GM19238 (cell line): Measurements from ENCODE around the gene COBL.

Source experiments
- DNase-seq: peaks from one replicate; pipeline ENCODE4 v3.0.0; 2011; ENCODE audit warnings: low spot score; ENCODE audit not compliant: insufficient read length

COBL gene

DNA sequence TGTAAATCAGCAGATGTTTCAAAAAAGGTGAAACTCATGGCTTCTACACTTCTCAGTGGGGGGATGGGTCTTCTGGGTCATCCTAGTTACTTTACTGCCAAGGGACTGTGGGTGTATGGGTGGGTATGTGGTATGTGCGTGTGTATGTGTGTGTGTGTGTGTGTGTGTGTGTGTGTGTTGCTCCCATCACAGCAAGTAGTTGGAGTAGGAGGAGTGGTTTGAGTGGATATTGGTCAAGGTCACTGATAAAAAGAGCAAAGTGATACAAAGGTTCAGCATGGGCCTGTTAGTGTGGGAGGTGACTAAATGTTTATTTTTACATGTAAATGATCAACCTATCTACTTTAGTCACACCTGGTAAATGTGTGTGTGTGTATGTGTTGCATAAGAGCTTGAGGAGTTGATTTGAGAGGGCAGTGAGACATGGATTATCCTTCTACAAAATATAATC, 11.8 kb upstream of the COBL start:
- no peak for DNase-seq

DNA sequence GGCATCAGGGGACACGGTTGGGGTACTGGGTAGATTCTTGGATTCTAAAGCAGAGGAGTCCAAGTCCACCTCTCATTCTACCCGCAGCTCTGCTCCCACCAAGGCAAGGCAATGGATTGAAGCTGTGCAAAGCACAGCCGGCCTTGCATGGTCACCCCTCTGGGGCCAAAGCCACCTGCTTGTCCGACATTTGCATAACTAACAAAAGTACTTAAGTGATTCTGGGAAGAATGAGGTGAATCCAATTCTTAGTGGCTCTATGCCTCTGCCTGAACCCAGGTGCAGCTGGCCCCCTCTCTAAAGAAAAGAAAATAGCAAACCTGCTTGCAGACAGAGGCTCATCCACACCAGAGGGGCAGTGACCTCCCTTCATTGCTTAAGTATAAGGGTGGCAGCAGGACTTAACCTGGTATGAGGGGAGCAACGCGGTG, 10.7 kb upstream of the COBL start:
- no peak for DNase-seq

DNA sequence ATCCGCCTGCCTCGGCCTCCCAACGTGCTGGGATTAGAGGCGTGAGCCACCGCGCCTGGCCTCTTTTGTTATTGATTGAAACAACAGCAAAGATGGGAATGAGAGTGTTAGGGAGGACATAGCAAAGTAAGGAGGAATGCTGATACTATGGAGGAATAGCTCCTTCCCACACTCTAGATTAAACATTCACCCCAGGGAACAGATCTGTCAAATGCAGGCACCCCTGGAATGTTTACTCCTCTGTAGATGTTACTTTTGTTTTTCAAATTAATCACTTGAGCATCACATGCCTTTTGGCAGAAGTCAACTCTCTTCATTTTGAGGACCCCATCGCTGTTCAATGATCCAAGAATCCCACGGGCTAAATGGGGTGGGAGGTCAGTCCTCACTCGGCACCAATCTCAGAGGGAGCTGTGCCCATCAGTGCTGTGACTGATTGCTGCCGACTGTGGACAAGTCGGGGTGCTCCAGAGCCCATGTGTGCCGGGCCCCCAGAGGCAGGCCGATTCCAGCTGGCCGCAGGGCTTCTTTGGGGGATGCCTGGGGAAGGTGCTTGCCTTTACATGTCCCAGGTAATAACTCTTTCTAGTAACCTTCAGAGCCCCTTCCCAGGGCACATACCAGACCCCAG, 10.2 kb upstream of the COBL start:
- no peak for DNase-seq

DNA sequence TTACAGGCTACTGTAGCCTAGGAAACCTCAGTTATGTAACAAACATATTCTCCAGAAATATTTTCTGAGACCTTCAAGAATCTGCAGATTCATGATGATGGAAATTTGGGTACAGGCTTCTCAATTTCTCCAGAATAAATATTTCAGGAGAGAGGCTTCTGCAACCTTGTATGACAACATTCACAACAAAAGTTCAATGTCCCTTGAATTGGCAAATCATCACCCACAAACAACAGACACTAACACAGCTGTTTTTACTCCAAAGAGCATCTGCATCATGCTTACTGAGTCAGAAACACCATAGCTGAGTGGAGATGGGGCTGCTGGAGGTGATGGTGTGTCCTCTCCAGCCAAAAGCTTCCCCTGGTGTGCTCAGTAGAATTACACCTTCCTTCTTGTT, 9.3 kb upstream of the COBL start:
- no peak for DNase-seq

DNA sequence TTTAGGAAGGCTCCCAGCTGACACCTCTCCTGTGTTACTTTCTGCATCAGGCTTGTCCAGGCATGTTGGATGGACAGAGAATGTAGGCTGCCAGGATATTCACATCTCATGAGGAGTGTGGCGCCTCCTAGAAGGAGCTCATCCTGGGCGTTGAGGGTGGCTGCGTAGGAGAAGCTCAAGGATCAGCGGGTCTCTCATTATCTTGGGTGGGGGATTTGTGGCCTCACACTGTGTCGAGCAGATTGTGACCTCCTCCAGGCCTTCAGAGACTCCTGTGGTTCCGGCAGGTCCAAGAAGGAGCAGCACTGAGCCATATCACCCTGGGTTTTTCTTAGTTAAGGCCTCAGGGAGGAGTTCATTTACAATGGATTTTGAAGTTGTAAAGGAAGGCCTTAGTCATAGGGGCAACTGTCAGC, 8.7 kb upstream of the COBL start:
- no peak for DNase-seq

DNA sequence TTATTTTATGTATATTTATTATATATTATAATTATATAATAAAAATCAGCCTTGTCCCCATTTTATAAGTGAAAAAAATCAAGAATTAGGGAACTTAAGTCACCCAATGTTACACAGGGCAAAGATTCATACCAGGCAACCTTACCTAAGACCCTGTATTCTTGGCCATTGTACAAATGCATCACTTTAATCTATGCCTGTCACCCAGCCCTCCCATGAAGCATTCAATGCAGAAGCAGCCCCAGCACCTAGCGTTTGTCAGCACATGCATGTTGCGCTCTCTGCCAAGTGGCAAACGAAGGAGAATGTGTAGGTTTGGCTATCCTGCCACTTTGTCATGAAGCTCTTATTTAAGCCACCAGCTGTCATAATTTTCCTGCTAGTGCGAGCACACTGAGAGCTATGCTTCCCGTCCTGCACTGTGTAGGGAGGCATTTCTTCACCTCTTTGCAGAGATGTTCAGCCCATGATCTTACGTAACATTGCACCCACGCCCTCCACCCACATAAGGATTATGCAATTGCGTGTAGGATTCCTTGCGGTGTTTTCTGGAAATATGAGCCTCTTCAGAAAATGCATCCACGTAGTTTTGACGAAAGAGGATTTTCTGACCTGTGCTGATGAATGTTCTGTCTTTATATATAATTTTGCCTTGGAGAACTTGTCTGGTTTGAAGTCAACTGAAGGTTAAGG, 7.7 kb upstream of the COBL start:
- DNase-seq: no peak

DNA sequence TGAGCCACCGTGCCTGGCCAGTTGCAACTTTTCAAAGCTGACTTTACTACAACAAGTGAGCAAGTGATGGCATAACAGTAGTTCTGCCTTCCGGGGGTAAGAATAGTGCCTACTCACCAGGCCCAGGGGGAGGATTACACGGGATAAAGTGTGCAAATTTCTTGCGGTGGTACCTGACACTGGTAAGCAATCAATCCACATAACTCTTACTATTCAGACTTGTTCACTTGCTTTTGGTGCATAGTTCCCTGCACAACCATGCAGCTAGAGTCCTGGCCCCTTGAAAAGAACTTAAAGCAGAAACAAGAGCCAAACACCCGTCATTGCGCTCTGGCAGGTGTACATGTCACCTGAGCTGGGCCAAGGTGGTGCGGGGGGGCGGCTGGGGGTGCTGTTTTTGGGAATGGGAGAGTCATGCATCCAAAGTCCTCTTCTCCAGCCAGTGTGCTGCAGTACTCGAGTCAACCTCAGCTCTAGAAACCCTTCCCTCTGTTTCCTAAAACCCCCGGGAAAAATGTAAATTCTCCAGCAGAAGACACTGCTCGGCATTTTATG, 5.4 kb upstream of the COBL start:
- no peak for DNase-seq

DNA sequence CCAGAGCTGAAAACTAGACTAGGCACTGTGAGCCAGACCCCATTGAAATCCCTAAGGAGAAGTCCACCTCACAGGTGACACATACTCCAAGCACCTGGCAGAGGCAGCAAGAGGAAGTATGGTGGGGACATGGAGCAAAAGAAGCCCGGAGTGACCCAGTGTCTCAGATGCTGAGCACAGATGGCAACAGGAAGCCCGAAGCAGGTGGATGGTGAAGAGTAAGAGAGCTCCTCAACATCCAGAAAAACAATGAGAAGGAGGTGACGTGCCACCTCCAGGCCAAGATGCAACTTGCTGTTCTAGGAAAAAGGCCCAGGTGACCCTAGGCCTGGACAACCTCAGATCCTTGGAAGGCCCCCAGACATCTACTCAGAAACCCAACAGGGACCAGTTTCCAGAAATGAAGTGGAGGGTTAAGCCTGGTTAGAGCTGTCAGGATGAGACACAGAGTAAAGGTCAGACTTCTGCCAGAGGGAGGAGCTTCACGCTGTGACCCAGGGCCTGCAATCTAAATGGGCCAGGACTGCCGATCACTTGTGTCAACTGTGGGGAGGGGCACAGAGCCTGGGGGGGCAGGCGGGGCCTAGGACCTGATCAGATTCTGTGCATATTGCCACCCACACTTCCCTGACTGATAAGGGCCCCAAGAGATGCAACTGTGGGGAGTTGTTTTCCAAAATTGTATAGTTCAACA, 2.4 kb upstream of the COBL start:
- no peak for DNase-seq

DNA sequence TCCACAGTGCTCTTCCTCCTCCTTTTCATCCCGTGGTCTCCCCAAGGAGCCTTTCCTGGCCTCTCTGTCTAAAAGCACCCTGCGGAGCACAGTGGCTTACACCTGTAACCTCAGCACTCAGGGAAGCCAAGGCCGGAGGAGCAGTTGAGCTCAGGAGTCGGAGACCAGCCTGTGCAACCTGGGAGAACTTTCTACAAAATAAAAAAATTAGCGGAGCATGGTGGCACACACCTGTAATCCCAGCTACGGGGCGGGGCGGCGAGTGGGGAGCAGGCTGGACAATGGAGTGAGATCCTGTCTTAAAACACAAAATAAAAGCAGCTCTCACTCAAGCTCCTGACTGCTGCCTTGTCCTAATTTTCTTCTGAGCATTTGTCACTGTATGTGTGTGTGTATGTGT, 1.4 kb upstream of the COBL start:
- no peak for DNase-seq

DNA sequence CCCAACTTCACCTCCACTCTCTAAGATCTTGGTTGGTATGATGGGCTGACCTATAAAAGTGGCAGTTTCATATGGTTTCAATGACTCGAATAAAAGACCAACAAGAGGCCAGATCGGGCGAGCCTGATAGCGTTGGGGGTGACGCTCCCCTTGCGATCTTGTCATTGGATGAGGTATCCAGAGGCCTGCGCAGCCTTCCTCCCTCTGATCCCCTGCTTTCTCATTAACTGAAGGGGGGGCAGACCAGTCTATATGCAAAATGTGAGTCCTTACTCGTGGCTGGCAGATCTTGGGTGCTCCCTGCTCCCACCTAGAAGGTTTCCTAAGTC, 937 bp upstream of the COBL start:
- DNase-seq: no peak

DNA sequence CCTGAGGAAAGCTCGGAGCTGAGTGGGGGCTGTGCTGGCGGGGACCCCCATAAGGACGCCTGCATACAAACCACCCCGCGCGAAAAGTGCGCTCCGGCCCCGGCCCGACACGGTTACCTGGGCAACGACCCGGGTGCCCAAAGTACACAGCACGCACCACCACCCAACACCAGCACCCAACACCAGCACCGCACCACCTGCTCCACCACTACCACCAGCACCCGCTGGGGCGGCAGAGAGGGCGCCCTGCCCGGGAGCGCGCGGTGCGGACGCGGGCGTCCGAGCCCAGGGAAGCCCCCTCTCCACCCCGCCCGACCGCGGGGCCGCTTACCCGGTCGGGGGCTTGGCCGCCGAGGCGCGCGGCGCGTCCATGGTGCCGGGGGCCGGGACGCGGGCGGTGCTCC, 345 bp downstream of the COBL start:
- DNase-seq: no peak

DNA sequence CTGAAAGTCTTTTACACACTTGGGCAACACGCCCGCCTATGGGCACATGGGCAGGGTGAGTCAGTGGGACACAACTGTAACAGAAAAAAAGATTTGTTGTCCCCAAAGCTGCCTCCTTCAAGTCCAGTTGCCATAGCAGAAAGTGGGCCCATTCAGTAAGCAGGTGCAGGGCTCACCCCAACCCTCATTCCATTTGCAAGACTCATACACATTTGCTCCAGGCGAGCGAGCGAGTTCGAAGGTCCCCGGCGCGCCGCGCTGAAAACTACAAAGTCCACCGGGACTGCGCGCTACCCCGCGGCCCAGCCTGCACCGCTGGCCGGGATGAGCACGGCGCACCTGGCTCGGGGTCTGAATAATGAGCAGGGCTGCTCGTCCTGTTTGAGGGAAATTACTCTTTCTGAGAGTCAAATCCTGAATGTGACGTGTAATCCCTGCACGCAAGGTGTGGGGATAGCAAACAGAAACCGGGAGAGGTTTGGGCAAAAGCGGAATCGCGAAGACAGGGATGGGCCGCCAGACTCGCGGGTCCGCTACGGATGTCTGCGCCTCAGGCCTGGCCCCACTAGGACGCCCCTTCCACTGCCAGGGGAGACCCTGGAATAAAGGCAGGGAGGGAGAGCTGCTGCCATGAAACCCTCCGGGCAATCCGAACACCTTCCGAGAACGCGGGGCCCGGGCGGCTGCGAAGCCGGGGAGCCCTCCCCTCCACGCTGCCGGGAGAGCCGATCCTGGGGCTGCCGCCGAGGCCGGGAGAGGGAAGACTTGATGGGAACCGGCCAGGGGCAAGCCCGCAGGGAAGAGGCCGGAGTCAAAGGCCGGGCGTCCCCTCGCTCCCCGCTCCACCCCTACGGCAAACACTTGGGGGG, 982 bp downstream of the COBL start:
- no peak for DNase-seq

DNA sequence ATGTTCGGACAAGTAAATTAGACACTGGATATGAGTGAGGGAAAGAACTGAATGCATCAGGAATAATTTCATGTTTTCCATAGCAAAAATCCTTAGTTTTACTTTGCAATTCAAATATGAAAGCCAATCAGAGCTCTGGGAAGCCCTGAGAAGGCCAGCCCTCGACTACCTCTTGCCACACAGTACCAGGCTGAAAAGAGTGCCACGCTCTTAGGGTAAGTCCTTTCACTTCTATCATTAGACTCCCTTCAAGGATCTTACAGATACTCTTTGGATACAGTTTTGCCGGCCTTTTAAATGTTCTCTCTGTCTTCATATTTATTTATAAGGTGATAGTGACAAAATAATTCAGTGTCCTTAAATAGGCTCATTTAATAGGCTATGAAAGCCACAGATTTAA, 1.9 kb downstream of the COBL start:
- no peak for DNase-seq

DNA sequence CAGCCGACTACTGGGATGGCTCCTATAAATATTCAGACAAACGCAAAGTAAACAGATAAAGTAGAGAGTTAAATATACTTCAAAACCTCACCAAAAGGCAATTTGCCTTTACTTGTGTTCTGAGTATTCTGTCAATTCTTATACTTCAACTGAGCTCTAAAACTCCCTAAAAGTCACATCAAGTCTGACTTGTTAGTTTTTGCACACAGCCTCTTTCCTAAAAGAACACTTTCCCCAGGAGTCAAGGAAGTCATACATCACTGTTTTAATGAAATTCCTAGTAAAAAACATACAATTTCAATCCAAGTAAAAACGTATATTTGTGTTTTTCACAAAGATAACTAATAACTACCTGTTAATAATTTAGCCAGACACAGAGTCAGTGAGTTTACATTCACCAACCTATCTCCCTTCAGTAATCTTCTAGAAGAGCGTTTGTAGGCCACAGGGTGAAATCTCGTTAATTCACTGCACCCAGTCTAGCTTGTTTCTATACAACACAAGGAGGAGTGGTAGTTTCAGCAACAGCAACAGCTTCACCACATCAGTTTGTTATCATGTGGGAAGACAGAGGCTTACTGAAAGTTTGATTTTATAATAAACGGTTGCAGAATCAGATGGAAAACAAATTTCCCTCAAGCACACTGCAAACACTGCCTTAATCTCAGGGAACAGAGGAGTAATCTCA, 2.7 kb downstream of the COBL start:
- DNase-seq: no peak

DNA sequence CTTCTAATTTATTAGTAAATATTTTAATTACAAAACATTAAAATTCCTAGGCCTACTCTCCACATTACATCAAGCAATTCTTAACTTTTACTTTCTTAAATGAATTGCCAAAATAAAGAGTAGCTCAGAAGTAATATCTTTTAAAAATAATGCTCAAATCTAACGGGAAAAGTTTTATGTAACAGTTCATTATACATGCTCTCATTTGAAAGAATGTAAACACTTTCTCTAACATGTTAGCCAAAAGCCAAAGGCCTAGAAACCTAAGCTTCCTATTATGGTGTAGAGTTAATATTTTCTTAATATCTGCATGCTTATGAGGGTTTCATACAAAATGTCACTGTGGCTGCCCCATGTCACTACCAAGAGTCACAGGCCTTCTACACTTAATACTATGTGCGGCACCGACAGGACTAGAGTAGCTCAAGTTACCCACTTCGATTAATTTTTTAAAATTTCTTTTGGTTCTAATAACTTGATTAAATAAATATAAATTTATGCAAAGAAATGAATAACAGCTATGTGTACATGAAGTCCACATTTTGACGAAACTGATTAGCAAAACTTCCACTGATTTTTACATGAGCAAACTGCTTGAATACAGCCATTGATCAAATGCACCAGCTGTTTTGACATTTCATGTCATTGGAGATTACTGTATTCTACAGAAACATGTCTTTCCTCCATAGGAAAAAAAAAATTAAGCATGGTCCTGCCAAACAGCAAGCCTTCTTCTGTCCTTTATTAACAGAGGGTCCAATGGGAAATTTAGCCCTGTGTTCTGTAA, 3.5 kb downstream of the COBL start:
- no peak for DNase-seq

DNA sequence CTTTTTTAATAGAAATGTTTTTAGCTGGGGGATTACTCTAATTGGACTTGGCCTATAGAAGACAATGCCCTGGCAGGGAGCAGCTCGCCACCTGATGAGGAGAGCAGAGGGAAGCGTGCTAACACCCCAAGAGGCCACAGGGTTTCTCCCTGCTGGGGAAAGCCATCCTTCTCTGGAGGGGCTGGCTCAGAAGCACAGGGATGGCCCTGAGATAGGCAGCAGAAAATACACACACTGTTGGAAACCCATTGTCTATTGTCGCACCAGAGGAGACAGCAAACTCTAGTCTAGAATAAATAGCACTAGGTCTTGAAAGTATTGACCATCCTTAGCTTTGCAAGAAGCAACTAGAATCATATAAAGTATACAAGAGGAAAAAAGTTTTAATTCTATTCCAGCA, 5.4 kb downstream of the COBL start:
- no peak for DNase-seq

DNA sequence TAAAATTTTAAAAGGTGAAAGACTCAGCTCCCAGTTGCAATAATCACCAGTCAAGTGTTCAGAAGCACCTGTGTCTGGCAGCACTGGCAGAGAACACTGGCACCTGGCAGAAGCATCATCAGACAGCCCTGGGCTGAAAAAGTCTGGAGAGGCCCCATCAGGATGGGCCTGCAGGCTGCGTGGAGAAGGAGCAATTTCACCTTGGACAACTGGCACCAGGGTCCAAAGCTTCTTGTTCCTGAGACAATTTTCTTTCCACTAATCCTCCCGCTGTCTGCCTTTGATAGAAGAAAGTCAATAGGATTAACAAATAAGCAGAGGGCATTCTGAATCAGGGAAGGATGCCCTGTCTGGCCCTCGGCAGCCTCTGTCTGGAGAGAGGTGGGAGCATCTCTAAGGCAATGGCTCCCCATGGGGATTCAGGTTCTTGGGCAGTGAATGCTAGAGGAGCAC, 6.5 kb downstream of the COBL start:
- DNase-seq: no peak

DNA sequence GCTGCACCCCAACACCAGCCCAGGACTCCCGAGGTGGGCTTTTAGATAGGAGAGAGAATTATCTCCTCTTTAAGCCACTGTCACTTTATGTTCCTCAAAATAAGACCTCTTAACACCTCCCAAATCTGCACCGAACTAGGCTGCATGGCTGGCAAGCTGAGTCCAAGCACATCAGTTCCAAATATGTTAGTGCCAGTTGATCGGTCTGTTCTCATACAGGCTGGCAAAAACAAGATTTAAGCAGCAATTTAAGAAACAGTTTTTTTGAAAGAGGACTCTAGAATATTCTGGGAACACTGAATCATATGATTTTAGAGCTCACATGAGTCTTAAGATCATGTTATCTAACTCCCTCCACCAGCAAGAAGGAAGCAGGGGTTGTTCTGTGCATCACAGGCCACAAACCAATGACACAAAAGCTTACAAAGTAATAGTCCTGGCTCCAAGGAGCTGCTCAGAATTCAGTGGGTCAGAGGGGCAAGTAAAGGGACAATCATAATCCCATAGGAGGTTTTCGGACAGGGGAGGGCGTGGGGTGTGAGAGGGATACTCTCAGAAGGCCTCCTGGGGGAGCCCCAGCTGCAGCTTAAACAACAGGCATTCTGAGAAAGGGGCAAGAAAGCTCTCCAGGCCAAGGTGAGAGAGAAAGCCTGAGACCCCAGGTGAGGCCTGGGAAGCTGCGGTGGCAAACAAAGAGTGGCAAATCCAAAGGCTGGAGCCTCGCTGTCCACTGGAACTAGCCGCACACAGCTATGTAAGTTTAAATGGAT, 7.1 kb downstream of the COBL start:
- no peak for DNase-seq

DNA sequence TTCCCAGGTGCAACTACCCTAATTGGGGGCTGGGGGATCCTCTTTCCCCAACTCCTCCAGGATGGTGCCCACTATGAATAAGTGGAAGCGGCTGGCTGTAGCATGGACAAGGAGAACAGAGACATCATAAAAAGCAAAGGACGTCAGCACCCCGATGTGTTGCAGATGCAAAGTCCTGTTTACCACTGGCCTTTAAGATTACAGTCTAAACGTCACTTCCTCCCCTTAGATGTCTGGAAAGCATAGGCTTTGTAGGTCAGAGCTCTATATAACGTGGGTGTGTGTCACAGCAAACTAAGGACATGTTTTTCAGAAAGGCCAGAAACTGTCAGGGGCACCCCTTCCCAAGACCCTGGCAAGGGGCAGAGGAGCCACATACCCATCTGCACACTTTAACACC, 7.9 kb downstream of the COBL start:
- no peak for DNase-seq
